HEK293 (cell line): ENCODE data around the gene FSD1.

Experiments
- CTCF ChIP-seq: fragments of 450-650 bp; formaldehyde crosslinking; IDR thresholded peaks from 2 replicates; pipeline ENCODE4 v1.5.1; 2016; ENCODE audit warnings: missing biosample characterization, missing genetic modification characterization
- REST ChIP-seq: fragments of 450-650 bp; formaldehyde crosslinking; IDR thresholded peaks from 2 replicates; pipeline ENCODE4 v1.5.1; 2016; ENCODE audit warnings: missing biosample characterization, missing genetic modification characterization
- ZNF10 ChIP-seq: fragments of 450-650 bp; formaldehyde crosslinking; IDR thresholded peaks from 2 replicates; pipeline ENCODE4 v1.5.1; 2017; ENCODE audit warnings: missing biosample characterization, missing genetic modification characterization
- ZNF138 ChIP-seq: fragments of 450-650 bp; formaldehyde crosslinking; IDR thresholded peaks from 2 replicates; pipeline ENCODE4 v1.5.1; 2016; ENCODE audit warnings: missing biosample characterization, missing genetic modification characterization, borderline replicate concordance

DNA sequence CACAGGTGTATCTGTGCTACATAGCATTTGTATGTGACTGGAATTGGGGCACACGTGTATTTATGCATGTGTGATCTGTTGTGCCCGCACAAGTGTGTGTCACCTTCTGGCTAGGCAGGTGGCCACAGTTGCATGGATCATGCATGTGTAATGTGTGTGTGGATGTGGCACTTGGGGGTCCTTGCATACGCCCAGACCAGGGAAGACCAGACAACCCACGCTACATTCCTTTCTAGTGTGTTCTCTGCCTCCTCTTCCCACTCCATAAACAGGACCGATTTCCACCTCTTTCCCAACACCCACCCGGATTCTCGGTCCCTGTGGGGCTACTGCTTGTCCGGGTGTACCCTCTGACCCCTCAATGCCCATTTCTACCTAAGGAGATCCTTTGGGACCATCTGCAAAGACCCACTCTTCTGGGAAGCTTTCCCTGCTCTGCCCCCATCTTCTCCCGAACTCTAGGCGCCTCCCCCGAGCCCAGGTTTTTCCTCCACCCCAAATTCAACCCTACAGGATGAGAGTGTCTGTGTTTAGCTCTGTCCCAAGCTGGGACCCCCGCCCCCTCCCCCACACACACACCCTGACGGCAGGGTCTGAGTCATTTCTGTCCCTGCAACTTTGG is 21.9 kb downstream of the FSD1 start:
- TF ChIP-seq ZNF138 (tag by site-specific recombination): no peak
- TF ChIP-seq REST (tag by site-specific recombination): no peak
- TF ChIP-seq ZNF10 (tag by site-specific recombination): no peak
- TF ChIP-seq CTCF (tag by site-specific recombination): no peak
